NCI-H187 treated with DMSO at 0.1 percent for 48 hours (cell line): Measurements from ENCODE around the gene ABCC9.

Experiments
- DNase-seq: peaks from one replicate; lab custom pipeline; 2025; lab: John Stamatoyannopoulos, UW

Gene ABCC9

DNA sequence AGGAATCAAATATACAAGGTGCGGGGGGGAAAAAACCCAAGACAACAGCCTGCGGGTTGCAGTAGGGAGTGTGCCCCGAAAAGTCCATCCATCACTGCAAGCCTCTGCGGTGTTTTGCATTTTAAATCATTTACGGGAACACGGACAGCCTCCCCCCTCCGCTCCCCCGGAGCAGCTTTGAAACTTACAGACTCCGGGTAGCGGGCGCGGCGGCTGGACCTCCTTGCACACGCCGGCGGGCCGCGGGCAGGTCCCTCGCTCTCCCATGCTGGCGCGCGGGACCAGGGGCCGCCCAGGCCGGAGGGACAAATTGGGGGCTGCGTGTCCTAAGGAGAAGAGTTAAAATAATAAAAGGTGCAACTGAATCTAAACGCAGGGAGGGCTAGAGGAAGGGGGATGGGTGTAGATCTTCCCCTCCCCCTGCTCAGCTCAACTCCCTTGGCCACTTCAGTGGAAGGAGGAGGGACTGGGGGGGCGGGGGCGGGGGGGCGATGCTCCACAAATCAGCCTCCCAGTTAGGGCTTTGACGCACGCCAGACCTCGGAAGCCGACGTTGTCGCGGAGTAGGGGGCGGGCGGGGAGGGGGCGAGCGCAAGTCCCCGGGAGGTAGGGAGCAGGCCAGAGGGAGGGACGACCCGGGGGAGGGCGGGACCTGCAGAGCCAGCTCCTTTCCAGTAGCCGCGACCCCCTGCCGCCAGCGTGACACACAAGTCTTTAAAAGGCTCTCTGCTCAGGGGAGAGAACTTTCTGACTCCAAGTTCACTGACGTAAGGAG is 166.7 kb downstream of the ABCC9 start, which contains the start of gene KCNJ8:
KCNJ8 (minus strand) TSS at position 349 of the 775 bp plus-strand sequence. CDS start 1,090 bp downstream, outside the sequence.
- no peak for DNase-seq

DNA sequence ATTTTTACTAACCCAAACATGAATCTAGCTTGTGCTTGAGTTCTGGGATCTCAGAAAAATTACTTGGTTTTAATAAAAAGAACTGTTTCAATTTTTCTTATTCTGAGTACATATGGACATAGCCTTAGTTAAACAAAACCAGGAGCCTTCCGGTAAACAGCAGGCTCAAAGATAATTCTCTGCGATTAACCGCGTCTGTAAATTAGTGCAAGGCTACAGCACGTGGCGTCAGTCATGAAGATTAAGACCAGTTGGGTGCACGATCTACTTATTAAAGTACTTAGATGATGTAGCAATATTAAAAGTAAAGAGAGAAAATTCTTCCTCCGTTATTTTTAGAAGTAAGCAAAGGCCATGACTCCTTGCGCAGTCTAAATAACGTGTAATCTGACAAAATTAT is 167.4 kb downstream of the ABCC9 start:
- no peak for DNase-seq

DNA sequence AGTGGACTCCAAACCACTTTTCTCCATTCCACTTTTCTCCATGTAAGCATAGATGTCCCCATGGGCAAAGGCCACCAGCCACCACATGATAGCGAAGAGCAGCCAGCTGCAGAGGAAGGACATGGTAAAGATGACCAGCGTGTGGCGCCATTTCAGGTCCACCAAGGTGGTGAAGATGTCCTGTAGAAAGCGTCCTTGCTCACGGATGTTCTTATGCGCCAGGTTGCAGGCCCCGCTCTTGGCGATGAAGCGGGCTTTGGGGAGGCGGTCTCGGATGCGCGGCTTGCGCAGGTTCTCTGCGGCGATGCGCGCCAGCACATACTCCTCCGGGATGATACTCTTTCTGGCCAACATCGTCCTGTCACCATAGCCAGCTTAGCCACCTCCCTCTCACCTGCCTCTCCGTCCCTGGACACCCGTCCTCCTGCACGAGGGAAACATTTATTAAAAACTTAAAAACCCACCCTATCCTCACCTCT is 167.9 kb downstream of the ABCC9 start:
- no peak for DNase-seq

DNA sequence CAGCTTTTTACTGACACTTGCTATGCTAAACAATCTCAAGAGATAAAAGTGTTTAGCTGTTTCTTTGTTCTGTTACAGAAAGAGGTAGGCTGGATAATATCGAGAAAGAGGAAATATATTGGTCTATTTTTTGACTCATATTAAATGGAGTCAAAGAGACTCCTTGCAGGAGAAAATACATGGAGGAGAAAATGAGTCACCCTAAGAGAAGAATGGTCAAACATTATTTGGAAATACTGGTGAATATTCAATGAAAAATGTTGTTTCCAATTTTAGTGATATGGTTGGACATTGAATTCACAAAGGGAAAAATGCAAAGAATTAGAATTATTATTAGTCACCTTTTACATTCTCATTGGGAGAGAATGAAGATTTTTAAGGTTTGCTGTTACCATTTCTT is 169.9 kb downstream of the ABCC9 start:
- DNase-seq, result no peak

DNA sequence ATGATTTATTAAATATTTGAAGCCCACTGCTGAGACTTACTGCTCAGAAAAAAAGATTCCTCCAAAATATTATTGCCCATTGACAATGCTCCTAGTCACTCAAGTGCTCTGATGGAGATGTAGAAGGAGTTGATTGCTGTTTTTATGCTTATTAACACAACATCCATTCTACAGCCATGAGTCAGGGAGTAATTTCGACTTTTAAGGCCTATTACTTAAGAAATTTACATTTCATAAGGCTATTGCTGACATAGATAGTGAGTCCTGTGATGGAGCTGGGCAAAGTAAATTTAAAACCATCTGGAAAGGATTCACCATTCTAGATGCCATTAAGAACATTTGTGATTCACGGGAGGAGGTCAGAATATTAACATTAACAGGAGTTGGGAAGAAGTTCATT is 171.9 kb downstream of the ABCC9 start:
- DNase-seq, result no peak

DNA sequence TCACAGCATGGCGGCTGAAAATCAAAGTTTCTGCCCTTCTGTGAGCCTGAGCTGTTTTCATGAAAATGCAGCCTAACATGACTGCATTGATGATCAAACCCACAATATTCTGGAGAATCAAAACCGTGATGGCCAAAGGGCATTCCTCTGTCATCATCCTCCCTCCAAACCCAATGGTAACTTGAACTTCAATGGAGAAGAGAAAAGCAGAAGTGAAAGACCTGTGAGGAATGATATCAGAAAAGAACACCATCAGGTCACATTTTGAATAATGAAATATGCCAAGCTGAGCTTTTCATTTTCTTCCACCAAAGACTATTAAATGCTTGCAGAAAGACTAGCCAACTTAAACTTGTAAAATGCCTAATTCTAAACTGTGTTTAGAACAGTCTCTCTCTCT is 174.8 kb downstream of the ABCC9 start:
- DNase-seq, result no peak

DNA sequence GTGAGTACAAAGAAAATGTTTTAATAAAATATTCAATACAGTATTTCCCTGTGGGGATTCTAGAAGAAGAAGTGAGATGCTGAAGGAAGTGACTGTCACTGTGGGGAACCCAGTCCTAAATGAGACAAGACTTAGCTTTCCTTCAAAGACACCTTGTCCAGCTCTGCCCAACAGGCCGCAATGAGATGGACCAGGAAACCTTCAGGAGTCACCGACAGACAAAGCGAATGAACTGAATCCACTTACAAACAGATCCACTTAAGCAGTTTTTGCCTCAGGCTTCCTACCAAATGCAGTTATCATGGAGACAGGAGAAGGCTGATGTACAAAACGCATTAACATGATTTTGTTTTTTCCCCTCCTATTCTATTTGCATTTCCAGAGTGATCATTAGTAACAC is 176.3 kb downstream of the ABCC9 start:
- no peak for DNase-seq

DNA sequence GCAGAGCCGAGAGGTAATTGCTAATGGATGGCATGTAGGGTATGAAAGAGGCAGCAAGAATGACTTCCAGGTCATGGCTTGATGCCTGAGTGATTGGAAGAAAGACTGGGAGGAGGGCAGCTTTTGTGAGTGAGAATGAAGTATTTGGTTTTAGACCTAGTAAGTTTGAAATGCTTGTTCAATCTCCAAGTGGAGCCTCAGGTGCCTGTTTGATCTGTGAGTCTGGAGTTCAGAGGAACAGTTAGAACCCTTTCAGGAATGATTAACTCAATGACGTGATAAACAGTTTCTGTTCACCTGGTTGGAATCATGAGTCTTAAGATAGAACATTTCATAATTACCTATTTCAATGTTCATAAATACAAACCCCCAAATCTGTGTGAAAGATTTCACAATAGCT is 177.2 kb downstream of the ABCC9 start:
- DNase-seq, result no peak

DNA sequence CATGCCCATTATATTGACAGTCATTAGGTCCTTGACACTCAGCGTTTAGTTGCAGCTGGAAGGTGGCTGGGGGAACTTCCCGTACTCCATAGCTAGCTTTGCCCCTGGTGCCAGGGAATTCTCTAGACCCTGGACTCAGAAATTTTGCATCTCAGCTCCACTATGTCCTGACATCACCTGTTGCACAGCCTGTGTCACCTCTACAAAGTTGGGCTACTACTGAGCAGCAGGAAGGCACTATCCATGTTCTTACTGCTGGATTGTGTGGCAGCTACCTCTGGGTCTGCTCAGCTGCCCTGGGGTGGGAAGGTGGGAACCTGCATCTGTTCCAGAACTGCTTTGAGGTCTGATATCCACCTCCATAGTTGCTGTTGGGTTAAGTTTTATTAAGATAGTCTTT is 177.7 kb downstream of the ABCC9 start:
- DNase-seq, result no peak

DNA sequence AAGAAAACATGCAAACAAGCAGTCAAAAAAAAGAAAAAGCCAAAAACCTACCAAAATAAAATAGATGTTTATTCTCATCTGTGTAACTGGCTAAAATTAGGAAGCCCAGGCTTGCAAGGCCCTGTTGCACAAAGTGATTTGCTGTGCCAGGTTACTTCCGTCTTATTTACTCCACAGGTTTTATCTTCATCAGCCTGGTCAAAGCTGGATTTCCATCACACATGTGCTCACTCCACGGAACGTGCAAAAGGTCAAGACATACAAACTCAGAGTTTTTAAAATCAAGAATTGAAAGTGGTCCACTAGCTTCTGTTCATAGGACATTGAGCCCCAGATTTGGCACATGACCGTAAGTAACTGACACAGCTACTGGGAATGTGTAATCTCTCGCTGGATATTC is 181.5 kb downstream of the ABCC9 start:
- no peak for DNase-seq

DNA sequence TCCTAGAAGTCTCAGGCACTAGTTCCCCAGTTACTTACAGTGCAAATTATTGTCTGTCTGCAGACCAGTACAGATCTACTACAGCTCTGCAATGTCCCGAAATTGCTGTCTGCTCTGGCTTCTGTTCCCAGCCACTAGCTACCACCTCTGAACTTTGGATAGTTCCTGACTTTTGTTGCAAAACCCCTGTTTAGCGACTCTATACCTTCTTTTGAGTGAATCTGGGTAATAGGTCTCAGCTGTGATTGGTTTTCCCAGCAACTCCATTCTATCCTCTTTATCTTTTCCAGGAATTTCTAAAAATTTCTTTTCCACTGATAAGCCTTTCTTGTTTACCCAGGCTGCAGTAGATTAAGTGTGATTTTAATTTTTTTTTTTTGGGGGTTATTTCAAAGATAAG is 183.5 kb downstream of the ABCC9 start:
- DNase-seq, result no peak

DNA sequence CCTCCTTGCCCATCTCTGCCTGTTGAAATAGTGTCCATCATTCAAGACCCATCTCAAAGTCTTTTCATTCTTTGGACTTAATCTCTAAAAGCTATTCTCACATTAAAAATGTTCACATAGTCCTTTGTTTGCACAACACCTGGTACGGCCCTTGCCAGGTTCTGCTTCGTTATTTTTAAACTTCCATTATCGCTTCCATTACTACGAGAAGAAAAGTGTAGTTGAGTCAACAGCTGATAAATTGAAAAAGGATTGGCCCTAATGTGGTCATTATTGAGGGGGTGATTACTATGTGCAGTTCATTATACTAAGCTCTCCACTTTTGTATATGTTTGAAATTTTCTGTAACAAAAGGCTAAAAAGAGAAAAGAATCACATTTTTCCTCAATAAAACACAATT is 184.5 kb downstream of the ABCC9 start:
- DNase-seq, result no peak

DNA sequence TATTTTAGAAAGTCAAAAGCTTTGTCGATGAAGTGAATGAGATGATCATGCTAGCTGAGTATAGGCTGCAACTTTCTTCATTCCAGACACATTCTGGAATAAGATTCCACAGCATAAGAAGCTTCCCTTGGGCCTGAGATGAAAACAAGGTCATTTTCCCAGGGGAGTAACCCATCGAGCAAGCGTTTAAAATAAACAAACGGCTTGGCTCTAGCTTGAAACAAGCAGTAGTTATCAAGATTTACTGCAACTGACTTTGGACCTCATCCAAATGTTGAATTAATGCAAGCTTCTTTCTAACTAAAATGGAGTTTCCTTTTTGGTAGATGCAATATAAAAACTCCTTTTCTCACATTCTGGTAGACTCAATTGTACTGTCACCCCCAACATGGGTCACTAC is 189.7 kb downstream of the ABCC9 start:
- DNase-seq, result no peak
